ENCODE data around the gene IL6R.
"Not testable (repeated sequence)": the region's sequence is repeated elsewhere in the genome, so short reads cannot be mapped to it uniquely, and the experiment has no call there.

The IL6R gene

DNA sequence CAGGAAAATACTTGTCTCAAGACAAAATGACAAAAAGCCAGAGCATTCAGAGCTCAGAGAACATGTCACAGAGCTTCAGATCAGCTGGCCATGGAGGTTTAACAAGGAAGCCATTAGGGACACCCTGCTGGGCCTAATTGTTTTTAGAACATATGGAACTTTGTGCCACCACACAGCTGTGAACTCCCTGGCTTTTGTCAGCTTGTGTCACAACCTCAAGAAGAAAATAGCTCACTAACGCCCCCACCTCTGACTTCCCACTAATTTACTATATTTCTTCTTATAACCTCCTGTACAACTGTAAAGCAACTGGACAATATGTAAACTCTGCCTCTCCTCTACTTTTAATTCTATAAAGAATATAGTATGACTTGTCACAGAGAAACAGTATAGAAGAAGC is 75.9 kb downstream of the IL6R start:
- DNase-seq (ENCODE audit: low read depth in 2 of 2) = no peak

DNA sequence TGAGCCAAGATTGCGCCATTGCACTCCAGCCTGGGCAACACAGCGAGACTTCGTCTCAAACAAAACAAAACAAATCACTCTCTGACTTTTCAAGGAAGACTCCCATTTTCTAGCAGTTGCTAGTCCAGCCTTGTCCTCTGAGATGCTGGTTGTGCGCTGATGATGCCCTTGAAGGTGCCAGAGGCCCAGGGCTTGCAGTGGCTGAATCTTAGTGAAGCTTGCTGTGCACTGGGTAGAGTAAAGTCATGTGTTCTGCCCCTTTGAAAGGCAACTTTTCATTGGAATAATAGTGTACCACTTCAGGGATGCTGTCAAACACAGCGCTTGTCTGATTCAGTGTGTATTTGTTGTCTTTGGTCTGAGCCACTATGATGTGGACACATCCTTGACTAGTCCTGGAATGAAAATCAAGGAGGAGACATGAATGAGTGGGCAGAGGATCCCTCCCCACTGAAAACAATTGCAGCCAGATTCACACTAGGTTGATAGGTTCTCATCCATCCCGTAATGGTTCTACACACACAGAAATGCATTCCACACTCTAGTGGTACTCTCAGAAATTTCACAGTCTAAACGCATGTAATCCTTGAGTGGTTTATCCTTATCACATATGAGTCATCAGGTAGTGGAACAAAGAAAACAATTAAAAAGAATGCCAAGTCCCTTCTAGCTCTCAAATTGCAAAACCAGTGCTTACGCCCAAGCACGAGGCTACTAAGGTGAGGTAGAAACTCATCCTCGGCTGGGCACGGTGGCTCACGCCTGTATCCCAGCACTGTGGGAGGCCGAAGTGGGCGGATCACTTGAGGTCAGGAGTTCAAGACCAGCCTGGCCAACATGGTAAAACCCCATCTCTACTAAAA is 79.0 kb downstream of the IL6R start:
- DNase-seq (ENCODE audit: low read depth in 2 of 2) = no peak

DNA sequence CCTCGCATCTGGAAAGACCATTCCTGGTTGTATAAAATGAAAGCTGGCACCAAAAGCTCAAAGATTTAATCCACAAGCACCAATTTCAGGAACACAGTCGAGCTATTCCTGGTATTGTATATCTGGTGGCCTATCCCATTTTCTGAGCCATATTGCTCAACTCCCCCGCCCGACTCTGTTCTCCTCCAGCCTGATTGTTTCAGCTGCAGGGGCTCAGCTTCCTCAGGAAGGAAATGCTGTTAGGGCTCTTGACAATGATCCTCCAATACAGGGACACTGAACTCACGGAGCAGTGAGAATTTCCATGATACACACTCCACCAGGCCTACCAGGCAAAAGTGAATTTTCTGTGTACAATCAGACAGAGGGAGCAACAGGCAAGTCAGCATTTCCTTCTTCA is 80.0 kb downstream of the IL6R start:
- DNase-seq (ENCODE audit: low read depth in 2 of 2) = no peak

DNA sequence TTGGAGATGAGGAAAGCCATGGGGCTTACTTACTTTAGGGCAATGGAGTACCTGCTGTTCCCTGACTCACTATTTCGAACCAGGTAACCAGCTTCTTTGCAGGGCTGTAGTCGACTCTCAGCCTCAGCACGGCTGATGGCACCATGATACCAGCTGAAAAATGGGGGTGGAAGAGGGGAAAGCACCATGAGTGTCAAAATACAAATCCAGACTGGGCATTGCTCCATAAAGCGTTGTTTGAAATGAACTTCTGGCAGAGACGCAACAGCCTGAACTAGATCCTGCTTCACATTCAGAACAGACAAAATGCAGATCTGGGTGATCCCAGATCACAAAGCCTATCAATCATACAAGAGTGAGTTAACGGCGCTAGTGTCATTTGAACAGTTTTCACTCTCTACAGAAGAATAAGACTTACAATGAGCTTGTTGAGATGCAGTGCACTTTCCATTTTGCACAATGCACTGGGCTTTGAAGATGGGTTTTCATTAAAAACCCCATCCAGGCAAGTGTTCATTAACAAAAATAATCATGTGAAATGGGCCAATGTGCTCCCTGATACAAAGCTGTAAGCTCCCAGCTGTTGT is 80.9 kb downstream of the IL6R start:
- DNase-seq (ENCODE audit: low read depth in 2 of 2) = no peak

DNA sequence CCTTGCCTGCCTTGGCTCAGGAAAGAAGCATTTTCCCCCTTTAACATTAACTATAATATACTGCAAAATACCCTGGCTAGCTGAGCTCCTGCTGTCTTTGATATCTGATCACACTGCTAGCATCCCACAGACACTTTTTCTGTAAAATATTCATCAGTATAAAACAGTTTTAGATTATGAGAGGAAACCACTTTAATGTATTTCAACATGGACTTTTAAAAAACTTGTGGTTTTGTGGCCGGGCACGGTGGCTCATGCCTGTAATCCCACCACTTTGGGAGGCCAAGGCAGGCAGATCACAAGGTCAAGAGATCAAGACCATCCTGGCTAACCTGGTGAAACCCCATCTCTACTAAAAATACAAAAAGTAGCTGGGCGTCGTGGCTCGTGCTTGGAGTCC is 81.6 kb downstream of the IL6R start:
- not testable (repeated sequence) for DNase-seq (ENCODE audit: low read depth in 2 of 2)

- no peak for DNase-seq (ENCODE audit: low read depth in 2 of 2)
Observed at GRCh38 chr1:154488922-154489321, 83.8 kb downstream of the IL6R start.

GRCh38 chr1:154489695-154490274 is 84.6 kb downstream of the IL6R start:
- DNase-seq (ENCODE audit: low read depth in 2 of 2) = no peak

DNA sequence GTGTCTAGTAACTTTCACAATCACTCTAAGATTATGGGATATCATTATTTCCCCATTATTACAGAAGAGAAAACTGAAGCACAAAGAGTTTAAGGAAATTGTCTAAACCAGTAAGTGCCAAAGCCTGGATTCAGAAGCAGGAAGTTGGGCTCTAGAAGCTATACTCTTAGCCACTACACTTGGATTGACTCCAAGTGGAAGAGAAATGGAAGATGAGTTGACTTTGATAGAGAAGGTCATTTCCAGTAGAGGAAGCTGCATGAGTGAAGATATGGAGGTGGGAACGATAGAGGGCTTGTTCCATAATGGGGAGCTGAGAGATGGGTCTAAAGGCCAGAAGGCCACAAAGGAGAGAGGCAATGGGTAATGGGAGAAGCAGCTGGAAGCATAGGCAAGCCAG is 85.2 kb downstream of the IL6R start:
- no peak for DNase-seq (ENCODE audit: low read depth in 2 of 2)

DNA sequence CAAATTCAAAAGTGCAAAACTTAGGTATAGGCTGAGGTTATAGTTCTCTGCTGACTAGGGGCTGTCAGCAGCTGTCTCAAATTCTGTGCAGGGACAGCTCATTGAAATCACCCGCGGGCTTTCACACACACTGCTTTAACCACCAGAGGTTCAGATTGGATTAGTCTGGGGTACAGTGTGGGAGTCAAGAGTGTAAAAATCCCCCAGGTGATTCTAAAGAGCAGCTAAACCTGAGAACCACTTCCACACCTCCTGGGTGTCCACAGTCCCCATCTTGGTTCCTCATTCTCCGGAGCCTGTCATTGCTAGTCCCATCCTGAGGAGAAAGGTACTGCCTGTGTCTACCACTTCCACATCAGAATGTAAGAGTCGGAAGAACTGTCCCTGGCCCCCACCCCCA is 87.0 kb downstream of the IL6R start:
- DNase-seq (ENCODE audit: low read depth in 2 of 2) = no peak

DNA sequence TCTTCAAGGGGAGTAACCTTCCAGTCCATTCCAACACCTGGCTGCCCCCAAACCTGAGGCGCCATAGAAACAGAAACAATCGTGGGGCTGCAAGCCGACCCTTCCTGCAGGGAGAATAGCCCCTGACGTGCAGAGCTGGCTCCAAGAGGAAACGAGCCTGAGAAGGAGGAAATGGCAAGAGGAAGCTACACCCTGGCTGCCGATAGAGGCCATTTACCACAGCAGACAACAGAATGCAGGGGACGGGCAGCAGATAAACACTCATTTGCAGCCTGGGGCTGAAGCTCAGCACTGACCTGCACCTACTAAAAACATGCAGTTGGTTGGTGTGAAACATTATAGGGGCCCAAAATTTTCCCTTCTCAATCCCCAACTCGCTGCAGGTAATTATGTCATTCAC is 88.1 kb downstream of the IL6R start:
- DNase-seq (ENCODE audit: low read depth in 2 of 2) = no peak

DNA sequence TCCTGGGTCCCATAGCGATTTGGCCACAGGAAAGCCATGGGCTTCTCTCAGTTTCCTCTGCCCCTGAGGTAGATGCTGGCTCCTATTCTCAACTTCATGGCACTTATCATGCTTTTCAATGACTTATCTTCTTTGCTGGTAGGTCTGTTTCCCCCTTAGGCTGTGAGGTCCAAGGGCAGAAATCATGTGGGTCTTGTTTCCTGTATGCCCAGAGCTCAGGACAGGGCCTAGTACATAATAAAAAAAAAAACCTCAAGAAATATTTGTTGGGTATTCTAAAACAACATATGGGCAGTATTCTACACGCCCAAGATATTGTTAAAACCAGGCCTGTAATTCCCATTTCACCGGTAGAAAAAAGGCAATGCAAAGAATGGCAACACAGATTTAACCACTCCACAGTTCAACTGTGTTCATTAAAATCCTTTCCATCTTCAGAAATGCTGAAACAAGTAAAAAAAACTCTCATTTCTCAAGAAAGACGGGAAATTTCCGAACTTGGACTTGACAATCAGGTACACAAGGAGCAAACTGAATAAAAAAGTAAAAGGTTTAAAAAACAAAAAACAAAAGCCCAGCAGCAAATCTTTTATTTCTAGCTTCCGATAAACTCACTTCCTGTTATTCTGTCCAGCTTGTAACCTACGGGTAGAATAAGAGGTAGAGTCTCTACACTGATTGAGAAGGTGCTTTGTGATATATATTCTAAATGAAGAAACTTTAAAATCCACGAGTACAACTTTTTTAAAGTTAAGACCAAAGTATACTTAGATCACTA is 90.5 kb downstream of the IL6R start:
- DNase-seq (ENCODE audit: low read depth in 2 of 2) = no peak

GRCh38 chr1:154496383-154496782 is 91.2 kb downstream of the IL6R start:
- no peak for DNase-seq (ENCODE audit: low read depth in 2 of 2)

- DNase-seq (ENCODE audit: low read depth in 2 of 2) = no peak
Observed at GRCh38 chr1:154497026-154497806, 92.1 kb downstream of the IL6R start.

DNA sequence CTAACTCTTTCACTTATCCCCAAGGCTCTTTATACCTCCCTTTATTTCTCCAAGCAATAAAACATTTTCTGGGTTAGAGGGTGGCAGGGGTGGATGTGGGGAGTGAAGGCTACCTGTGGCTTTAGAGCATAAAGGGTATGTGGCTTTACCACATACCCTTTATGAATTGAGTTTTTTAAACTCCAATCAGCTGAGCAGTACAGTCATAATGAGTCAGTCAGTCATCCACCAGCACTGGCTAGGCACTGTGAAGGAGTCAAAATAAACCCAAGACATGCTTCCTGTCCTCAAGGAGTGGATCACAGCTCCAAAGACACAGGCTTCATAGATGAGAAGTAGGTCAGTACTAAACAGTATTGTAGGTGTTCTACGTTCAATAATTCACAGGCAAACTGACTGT is 94.3 kb downstream of the IL6R start:
- DNase-seq (ENCODE audit: low read depth in 2 of 2) = no peak

GRCh38 chr1:154500533-154500932 is 95.4 kb downstream of the IL6R start:
- DNase-seq (ENCODE audit: low read depth in 2 of 2) = no peak

GRCh38 chr1:154501423-154502065 is 96.4 kb downstream of the IL6R start:
- DNase-seq (ENCODE audit: low read depth in 2 of 2) = no peak

DNA sequence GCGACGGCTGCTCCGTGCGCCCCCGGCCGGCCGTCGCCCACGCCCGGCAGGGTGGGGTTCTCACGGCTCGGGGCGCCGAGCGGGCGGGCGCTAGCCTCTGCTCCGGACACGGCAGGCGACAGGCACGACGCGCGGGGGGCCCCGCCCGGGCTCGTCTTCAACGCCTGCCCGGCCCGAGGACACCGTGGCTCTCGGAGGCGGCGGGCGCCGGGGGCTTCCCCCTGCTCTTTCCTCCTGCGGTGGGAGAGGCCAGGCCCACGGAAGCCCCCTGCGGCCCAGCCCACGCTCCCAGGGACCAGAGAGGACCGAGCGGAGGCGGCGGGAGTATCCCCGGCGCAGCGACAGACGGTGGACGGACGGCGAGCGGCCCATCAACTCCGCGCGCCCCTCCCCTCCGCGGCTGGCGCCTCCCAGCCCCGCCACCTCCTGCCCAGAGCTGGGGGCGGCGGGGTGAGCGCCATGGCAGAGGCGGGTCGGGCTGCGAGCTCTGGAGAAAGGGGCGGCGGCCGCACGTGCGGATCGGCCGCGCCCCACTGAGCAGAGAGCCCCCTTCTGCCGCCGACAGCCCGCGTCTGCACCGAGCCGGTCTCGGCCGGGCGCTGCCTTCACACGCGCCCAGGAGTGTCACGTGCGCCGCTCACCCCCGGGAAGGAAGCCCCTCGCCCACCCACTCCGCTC is 97.1 kb downstream of the IL6R start, which contains the start of the genes SHE and TDRD10:
SHE (minus strand) TSS at position 347 of the 678 bp plus-strand sequence. CDS start 386 bp downstream, outside the sequence.
TDRD10 (plus strand) TSS at position 154 of the 678 bp plus-strand sequence. CDS start 4,685 bp downstream, outside the sequence.
- DNase-seq (ENCODE audit: low read depth in 2 of 2) = no peak

DNA sequence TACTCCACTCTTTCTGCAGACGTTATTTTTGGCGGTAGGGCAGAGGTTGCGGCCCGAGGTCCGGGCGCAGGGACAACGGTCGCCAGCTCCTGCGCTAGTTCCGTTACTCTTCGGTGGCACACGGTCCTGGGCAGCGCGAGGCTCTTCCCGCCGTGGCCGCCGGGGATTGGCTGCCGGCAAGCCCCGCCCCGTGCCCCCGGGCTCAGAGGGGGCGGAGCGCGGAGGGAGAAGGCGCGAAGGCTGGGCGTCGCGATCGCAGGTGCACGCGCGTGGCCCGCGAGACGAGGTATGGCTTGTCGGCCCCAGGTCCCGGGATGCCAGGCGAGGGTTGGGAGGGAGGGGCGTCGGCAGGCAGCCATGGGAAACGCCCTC is 97.6 kb downstream of the IL6R start:
- DNase-seq (ENCODE audit: low read depth in 2 of 2) = no peak

DNA sequence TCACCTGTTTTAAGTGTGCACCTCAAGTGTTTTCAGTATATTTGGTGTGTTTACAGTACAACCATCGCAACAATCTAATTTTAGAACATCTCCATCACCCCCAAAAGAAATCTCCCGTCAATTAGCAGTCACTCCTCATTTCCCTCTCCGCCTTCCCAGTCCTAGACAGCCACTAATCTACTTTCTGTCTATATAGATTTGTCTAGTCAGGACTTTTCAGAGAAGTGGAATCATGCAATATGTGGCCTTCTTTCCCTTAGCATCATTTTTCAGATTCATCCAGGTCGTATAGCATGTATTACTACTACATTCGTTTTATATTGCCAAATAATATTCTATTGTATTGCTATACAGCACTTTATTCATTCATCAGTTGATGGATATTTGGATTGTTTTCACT is 98.8 kb downstream of the IL6R start:
- no peak for DNase-seq (ENCODE audit: low read depth in 2 of 2)

DNA sequence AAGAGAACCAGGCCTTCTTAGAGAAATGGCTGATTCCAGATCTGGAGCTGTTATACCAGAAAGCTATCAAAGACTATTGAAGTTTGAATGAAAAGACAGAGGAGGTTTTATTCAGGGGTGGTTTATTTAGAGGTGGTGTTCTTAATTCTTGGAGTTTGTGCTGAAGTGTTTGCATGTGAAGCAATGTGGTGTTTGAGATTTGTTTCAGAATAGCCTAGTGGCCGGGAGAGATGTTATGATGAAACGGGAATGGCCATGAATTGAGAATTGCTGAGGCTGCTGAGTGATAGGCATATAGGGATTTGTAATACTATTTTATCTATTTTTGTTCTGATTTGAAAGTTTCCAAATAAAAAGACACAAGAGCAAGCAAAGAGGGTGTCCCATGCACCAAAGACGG is 107.6 kb downstream of the IL6R start:
- DNase-seq (ENCODE audit: low read depth in 2 of 2) = no peak
